HG03097 (cell line): ENCODE measurements around the gene TXNIP.

Experiments used
- ATAC-seq: cut with Tn5 transposase; IDR thresholded peaks from one replicate; pipeline ENCODE4 v1.9.1; 2021; ENCODE audit not compliant: unreplicated experiment, low FRiP score

TXNIP gene

DNA sequence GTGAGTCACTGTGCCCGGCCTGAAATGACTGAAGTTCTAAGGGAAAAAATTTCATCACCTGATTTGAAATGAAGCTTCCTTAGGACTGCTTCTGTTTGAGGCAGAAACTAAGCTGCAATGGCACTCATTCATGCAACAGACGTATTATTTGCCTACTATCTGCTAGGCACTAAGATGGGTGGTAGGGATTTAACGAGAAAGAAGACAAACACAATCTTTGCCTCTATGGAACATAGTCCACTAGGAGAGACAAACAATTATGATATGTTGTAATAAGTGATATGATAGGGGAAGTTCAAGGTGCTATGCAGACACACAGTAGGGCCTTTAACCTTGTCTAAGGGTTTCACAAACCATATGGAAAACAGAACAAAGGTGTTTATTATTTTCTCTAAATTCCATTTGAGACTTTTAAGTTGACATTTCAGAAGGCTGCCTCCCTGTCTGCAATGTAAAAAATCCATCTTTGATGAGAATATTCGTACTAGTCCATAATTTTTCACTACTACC is 49.8 kb downstream of the TXNIP start:
- ATAC-seq: no peak

DNA sequence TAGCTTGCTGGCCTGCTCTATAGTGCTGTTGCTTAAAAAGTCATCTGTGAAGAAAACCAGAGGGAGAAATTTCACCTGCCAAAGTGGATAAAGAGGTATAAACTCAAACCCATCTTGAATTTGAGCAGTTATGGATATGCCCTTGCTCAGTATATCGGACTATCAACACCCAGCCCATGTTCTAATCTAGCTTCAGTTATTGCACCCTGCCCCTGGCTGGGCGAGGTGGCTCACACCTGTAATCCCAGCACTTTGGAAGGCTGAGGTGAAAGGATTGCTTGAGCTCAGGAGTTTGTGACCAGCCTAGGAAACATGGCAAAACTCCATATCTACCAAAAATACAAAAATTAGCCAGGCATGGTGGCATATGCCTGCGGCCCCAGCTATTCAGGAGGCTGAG is 51.8 kb downstream of the TXNIP start:
- no peak for ATAC-seq

DNA sequence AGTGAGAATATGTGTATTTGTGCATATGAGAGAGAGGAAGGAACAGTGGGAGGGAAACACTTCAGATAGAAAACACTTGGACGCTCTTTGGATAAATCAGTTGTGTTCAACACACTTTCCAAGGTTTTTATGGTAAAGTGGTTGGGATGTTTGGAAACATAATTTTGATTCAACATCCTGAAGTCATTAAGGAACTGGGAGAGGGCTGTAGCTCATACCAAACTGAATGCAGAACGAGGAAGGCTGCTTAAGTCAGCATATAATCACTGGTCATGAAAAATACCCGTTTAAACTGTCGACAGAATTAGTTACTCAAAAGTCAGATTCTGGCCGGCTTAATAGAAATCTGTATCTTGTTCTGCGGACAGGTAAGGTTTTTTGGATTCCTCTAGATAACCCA is 53.5 kb downstream of the TXNIP start:
- ATAC-seq: no peak
